WTC11 (cell line): Measurements from ENCODE around the gene C17orf107.

Experiments
- FOXK1 ChIP-seq: sonication (generic); formaldehyde crosslinking; IDR thresholded peaks from 2 replicates; pipeline ENCODE4 v1.8.0; 2022; ENCODE audit warnings: mild to moderate bottlenecking, moderate library complexity, missing genetic modification reagents
- GABPB1 ChIP-seq: sonication (generic); formaldehyde crosslinking; IDR thresholded peaks from 2 replicates; pipeline ENCODE4 v1.8.1; 2023; ENCODE audit warnings: mild to moderate bottlenecking, missing genetic modification reagents
- JUN ChIP-seq: sonication (generic); formaldehyde crosslinking; IDR thresholded peaks from 2 replicates; pipeline ENCODE4 v1.8.0; 2023; ENCODE audit warnings: mild to moderate bottlenecking, missing genetic modification reagents
- ZBTB21 ChIP-seq: sonication (generic); formaldehyde crosslinking; IDR thresholded peaks from 2 replicates; pipeline ENCODE4 v1.8.1; 2023; ENCODE audit warnings: mild to moderate bottlenecking, missing genetic modification reagents, borderline replicate concordance
- ZNF121 ChIP-seq: sonication (generic); formaldehyde crosslinking; IDR thresholded peaks from 2 replicates; pipeline ENCODE4 v1.8.0; 2023; ENCODE audit warnings: missing genetic modification reagents
- ZNF416 ChIP-seq: fragments of 250-450 bp; sonication (Bioruptor Pico); IDR thresholded peaks from 2 replicates; pipeline ENCODE4 v1.9.0; 2021; ENCODE audit warnings: mild to moderate bottlenecking, inconsistent platforms
- TF ChIP-seq, protein P1 (sequence below): fragments of 200-600 bp; IDR thresholded peaks from 2 replicates; pipeline ENCODE4 v1.8.0; 2022; ENCODE audit warnings: antibody characterized with exemption
- TF ChIP-seq, protein P2 (sequence below): sonication (generic); formaldehyde crosslinking; conservative IDR thresholded peaks from 2 replicates; pipeline ENCODE4 v1.8.1; 2022; ENCODE audit warnings: mild to moderate bottlenecking, missing genetic modification reagents
- TF ChIP-seq, protein P3 (sequence below): sonication (generic); formaldehyde crosslinking; IDR thresholded peaks from 2 replicates; pipeline ENCODE4 v1.8.1; 2022; ENCODE audit warnings: low read depth, mild to moderate bottlenecking, moderate library complexity, missing genetic modification reagents, borderline replicate concordance
- TF ChIP-seq, protein P4 (sequence below): sonication (generic); formaldehyde crosslinking; IDR thresholded peaks from 2 replicates; pipeline ENCODE4 v1.8.0; 2022; ENCODE audit warnings: mild to moderate bottlenecking, missing genetic modification reagents

DNA sequence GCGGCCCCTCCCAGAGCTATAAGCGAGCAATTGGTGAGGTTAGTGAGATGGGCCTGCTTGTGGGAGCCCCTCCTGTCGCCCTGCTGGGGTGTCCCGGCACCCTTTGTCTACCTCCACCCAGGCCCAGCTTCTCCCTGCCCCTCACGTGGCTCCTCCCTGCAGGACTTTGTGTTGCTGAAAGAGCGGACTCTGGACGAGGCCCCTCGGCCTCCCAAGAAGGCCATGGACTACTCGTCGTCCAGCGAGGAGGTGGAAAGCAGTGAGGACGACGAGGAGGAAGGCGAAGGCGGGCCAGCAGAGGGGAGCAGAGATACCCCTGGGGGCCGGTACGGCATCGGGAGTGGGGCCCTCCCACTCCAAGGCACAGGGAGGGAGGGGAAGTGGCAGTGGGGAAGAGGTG is 6.1 kb upstream of the C17orf107 start:
- TF ChIP-seq GABPB1 (CRISPR knock-in tag), result no peak
- TF ChIP-seq, protein P1, sequence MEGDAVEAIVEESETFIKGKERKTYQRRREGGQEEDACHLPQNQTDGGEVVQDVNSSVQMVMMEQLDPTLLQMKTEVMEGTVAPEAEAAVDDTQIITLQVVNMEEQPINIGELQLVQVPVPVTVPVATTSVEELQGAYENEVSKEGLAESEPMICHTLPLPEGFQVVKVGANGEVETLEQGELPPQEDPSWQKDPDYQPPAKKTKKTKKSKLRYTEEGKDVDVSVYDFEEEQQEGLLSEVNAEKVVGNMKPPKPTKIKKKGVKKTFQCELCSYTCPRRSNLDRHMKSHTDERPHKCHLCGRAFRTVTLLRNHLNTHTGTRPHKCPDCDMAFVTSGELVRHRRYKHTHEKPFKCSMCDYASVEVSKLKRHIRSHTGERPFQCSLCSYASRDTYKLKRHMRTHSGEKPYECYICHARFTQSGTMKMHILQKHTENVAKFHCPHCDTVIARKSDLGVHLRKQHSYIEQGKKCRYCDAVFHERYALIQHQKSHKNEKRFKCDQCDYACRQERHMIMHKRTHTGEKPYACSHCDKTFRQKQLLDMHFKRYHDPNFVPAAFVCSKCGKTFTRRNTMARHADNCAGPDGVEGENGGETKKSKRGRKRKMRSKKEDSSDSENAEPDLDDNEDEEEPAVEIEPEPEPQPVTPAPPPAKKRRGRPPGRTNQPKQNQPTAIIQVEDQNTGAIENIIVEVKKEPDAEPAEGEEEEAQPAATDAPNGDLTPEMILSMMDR, result no peak
- TF ChIP-seq ZNF121 (CRISPR knock-in tag), result no peak
- TF ChIP-seq ZBTB21 (CRISPR knock-in tag), result no peak
- TF ChIP-seq, protein P2, sequence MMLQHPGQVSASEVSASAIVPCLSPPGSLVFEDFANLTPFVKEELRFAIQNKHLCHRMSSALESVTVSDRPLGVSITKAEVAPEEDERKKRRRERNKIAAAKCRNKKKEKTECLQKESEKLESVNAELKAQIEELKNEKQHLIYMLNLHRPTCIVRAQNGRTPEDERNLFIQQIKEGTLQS (CRISPR knock-in tag), result no peak
- TF ChIP-seq, protein P3, sequence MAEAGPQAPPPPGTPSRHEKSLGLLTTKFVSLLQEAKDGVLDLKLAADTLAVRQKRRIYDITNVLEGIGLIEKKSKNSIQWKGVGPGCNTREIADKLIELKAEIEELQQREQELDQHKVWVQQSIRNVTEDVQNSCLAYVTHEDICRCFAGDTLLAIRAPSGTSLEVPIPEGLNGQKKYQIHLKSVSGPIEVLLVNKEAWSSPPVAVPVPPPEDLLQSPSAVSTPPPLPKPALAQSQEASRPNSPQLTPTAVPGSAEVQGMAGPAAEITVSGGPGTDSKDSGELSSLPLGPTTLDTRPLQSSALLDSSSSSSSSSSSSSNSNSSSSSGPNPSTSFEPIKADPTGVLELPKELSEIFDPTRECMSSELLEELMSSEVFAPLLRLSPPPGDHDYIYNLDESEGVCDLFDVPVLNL (CRISPR knock-in tag), result no peak
- no peak for TF ChIP-seq JUN (CRISPR knock-in tag)
- TF ChIP-seq FOXK1, result no peak
- no peak for TF ChIP-seq ZNF416 (CRISPR knock-in tag)
- TF ChIP-seq, protein P4, sequence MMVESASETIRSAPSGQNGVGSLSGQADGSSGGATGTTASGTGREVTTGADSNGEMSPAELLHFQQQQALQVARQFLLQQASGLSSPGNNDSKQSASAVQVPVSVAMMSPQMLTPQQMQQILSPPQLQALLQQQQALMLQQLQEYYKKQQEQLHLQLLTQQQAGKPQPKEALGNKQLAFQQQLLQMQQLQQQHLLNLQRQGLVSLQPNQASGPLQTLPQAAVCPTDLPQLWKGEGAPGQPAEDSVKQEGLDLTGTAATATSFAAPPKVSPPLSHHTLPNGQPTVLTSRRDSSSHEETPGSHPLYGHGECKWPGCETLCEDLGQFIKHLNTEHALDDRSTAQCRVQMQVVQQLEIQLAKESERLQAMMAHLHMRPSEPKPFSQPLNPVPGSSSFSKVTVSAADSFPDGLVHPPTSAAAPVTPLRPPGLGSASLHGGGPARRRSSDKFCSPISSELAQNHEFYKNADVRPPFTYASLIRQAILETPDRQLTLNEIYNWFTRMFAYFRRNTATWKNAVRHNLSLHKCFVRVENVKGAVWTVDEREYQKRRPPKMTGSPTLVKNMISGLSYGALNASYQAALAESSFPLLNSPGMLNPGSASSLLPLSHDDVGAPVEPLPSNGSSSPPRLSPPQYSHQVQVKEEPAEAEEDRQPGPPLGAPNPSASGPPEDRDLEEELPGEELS, result no peak
